NCI-H2171 (cell line): ENCODE data around the gene PSMB7.

ENCODE experiments used
- DNase-seq: peaks from one replicate; lab custom pipeline; 2025; lab: John Stamatoyannopoulos, UW

Gene PSMB7

GRCh38 chr9:124356745-124357390, 58.4 kb downstream of the PSMB7 start:
- DNase-seq: no peak

GRCh38 chr9:124355941-124356744, 59.1 kb downstream of the PSMB7 start:
- DNase-seq: no peak

GRCh38 chr9:124355039-124355940, 60.0 kb downstream of the PSMB7 start:
- DNase-seq: no peak

- no peak for DNase-seq
Observed at GRCh38 chr9:124354346-124355038, 60.8 kb downstream of the PSMB7 start.

GRCh38 chr9:124353811-124354274, 61.4 kb downstream of the PSMB7 start:
- DNase-seq: no peak

GRCh38 chr9:124353166-124353768, 62.0 kb downstream of the PSMB7 start:
- no peak for DNase-seq

GRCh38 chr9:124352616-124353015, 62.6 kb downstream of the PSMB7 start:
- DNase-seq: no peak

- DNase-seq: no peak
Observed at GRCh38 chr9:124351672-124352468, 63.4 kb downstream of the PSMB7 start.

GRCh38 chr9:124350494-124351263, 64.6 kb downstream of the PSMB7 start:
- DNase-seq: no peak

- DNase-seq: no peak
Observed at GRCh38 chr9:124349675-124350493, 65.4 kb downstream of the PSMB7 start.

- DNase-seq: no peak
Observed at GRCh38 chr9:124349267-124349666, 66.0 kb downstream of the PSMB7 start.

GRCh38 chr9:124348831-124349230, 66.4 kb downstream of the PSMB7 start:
- no peak for DNase-seq

GRCh38 chr9:124348363-124348762, 66.9 kb downstream of the PSMB7 start:
- no peak for DNase-seq

GRCh38 chr9:124347968-124348358, 67.3 kb downstream of the PSMB7 start:
- no peak for DNase-seq

- no peak for DNase-seq
Observed at GRCh38 chr9:124347206-124347967, 67.9 kb downstream of the PSMB7 start.

- DNase-seq: no peak
Observed at GRCh38 chr9:124346347-124347163, 68.7 kb downstream of the PSMB7 start.

- no peak for DNase-seq
Observed at GRCh38 chr9:124345751-124346281, 69.4 kb downstream of the PSMB7 start.
